Fibroblast of skin of right quadriceps (primary cell): ENCODE measurements around the gene PFDN6.
"Not testable (repeated sequence)": the region's sequence is repeated elsewhere in the genome, so short reads cannot be mapped to it uniquely, and the experiment has no call there.

Experiments
- DNase-seq: peaks from one replicate; pipeline ENCODE4 v3.0.0-alpha.2; 2013

Gene PFDN6

DNA sequence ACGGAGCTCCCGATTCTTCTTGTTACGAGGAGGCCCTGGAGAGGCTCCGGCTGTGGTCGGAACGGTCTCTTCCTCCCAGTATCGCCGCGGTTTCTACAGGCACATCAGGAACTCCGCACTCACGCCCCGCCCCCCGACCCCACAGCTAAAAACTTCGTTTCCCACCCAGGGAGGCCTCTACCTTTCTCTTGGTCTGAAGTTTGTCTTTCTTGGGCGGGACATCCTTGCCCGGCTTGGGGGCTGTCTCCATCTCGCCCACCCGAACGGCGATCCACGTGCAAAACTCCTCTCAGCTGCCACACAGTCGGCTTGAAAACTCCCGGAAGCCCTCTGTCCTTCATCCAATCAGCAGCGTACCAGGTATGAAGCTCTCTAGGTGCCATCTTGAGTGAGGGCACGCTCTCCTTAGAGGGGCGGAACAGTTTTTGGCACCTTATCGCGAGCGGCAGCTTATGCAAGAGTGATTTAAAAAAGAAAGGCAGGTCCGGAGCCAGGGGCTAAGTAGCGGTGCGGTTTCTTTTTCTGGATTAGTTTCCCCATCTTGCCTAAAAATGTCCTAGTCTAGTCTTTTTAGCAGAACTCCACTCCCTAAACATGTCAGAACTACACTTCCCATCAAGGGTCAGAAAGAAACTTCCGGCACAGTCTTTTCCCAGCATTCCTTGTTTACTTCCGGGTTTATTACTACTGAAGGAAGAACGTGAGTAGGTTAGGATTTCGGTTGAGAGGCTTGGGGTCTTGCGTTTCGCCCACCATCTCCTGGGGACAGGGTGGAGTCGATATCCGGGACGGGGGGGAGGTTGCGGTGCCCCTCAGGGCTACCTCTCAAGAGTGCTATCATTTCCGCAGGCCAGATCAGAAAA is at the start of gene PFDN6, which contains the start of gene WDR46:
TSS of gene PFDN6 (plus strand) at position 681 of the 863 bp plus-strand sequence. CDS start 256 bp downstream, outside the sequence.
TSS of gene WDR46 (minus strand) at position 319 of the 863 bp plus-strand sequence. CDS start at position 250, 69 bp downstream.
- peak; percentile 87 for DNase-seq

DNA sequence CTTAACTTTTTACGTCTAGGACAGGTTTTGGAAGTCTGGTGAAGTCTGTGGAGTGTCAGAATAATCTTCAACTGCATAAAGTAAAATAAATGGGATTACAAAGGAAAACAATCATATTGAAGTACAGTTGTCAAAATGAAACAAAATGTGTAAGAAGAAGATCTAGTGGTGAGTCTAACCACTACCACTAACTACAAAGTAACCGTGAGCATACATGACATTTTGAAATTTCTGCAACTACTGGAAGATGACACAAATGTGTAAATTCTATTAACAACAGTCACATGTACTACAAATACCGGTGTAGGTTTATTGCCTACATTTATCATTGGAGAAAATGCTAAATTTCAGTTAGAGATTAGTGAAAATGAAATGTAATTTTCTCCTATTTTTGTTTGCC is 47.4 kb upstream of the PFDN6 start:
- DNase-seq: no peak

DNA sequence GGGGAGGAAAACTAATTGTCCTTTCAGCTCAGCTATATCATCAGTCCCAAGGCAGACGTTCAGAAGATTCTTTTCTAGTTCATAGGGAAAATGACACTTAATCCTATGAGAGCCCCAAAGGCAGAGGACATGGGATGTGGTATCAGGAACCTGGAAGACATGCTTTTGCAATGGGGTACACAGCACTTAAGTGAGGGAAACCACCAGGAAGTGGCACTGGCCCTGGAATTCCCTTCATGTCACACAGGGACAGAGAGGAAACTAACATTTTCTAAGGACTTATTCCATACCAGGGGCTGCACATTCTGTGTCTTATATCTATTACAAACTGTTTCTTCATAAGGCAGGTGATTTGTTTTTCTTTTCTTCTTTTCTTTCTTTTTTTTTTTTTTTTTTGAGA is 45.9 kb upstream of the PFDN6 start:
- DNase-seq: no peak

DNA sequence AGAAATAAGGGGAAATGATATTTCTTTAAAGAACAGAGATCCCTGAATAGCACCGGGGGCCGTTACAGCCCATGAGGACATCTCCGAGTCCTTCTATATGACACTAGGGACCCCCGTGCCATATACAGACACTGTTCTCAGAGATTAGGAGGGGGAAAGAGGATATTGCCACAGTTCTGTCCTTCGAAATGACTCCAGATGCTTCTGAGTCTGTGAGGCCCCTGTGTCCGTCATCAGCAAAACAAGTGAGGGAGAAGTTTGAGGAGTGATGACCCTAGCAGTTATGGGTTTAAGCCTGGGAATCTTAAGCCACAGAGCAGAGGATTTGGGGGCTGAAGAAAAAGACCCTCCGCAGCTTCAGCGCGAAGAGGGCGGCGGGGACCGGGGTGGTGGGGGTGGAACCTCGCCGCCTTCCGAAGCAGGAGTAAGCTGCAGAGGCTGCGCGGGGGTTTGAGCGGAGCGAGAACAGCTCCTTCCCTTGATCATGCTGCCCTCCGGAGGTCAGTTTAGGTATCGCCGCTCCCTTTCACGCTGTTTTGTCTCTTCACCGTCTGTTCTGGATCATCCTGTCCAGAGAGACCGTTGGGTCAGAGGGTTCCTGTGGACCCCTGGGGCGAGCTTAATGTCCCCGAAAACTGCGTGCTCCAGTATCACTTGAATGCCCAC is 41.3 kb upstream of the PFDN6 start:
- DNase-seq: peak; percentile 84

DNA sequence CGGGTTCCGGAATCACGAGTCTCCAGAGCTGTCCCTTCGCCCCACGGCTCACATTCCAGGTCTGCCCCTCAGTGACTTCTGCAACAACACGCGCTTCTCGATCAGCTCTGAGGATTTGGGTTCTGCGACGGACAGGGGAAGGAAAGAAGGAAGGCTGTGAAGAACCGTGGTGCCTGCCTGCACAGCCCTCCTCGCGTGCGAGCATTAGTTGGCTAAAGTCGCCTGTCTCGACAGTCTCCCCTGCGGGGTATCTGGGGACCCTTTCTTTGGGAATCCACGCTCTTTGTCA is 40.8 kb upstream of the PFDN6 start:
- peak; percentile 50 for DNase-seq

DNA sequence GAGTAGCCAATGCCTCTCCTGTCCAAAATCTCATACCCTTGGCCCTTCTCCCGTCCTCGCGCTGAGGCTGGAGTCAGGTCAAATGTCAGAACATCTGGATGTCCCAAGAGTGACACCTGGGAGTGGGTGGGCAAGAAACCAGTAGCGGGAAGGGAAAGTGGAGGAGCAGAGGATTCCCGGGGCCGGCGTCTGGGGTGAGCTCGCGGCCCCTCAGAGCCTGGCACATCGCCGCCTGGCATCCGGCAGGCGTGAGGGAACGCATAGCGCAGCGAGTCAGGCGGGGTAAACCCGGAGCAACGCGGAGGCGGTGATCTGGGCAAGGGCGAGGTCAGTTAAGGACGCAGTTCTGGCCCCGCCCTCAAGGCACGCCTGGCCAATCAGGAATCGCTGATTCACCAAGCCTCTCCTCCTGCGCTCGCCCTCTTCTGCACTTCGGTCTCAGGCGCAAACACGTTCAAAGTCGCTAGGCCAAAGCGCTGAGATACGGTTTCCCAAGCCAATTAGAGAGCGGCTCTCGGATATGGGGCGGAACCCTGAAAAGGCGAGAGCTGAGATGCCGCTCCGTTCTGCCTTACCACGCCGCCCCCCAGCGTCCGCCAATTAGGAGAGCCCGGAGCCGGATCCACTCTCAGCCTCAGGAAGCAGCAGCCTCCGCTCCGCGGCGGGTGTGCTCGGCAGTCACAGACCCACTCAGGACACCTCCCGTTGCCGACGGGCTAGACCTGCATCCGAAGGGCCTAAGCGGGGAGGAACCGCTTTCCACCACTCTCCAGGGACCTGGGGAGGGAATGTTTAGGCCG is 40.3 kb upstream of the PFDN6 start:
- DNase-seq: peak; percentile 99

DNA sequence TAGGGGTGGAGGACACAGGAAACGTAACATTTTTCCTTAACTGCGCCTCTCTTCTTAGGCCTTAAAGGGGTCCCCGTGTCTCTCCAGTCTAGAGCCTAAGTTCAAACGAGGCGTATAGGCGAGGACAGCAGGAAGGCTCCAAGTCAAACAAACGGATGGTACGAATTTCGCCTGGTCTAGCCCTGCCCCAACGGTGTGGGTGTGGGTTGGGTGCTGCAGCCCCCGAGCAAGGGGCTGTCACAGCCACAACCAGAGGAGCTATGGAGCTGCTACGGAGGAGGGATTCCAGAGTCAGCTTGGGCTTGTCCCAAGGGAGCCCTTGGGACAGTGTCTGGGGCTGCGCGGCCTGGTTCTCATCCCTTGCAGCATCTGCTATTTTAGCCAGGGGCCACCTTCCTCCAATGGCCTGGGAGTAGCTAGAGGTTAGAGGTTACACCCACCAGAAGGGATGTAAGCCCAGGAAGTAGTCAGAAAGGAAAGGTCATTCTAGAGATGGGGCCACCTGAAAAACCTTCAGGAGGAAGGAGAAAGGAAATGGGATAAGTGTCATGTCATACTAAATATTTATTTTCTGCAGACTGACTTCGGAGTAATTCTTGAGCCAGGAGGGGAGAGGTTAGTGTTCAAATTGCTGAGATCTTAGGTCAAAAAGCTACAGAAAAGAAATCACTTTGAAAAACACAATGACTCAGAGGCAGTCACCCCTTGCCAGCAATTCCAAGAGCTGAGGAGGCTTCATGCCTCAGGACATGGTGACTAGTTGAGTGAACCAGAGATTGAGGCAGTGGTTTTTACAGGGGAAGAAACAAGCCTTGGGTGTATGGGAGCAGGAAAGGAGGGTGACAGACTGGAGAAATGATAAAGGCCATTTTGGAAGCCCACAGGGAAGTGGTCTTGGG is 39.4 kb upstream of the PFDN6 start:
- DNase-seq: peak; percentile 77

DNA sequence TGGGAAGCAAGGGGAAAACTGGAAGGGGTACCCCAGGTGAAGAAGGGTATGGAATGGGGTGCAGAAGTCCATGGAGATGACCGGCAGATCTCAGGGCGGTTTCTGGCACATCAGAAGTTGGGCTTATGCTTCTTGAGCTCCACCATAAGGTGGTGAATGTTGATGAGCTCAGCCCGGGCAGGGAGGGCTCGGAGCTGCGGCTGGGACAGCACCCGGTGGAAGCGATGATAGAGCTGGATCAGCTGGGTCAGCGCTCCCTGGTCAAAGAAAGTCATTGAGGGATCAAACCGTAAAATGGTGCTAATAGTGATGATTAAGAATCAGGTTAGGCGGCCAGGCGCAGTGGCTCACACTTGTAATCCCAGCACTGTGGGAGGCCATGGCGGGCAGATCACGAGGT is 38.7 kb upstream of the PFDN6 start:
- no peak for DNase-seq

DNA sequence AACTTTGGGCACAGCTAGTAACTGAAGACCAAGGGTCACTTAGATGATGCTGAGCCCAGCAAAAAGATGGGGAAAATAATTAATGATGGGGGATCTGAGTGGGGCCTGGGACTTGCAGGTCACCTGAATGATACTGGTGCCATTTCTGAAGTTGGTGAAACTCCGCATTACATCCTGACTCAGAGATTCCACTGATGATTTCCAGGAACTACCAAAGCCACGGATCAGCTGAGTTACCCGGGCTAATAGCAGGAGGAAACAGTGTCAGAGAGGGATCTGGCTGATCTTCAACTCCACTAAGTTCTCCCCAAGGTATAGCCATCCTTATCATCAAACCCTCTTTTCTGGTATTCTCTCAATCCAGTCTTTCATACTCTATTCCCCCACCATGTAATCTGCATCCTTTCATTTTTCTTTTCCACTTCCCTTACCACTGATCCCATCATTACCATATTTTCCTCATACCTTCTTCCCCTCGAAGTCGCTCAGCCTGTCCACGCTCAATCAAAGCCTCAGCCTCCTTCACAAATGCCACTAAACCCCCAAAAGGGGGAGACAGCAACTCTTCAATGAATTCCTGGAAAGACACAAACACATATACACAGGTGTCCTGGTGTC is 37.9 kb upstream of the PFDN6 start:
- DNase-seq: peak; percentile 35

DNA sequence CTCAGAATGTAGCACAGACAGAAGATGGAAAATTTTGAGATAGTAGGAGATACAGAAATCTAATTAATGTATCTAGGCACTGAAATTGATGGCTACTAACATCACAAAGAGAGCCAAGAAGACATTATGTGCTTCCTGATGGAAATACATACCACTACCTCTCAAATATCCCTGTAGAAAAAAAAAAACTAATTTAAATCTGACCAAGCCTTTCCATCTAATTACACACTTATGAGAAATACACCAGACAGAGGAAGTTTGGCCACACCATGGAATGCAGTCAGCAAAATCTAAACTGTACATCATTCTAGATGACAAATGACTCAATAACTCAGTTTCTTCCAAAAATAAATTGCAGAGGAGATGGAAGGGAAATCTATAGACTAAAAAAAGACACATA is 36.6 kb upstream of the PFDN6 start:
- peak; percentile 80 for DNase-seq

DNA sequence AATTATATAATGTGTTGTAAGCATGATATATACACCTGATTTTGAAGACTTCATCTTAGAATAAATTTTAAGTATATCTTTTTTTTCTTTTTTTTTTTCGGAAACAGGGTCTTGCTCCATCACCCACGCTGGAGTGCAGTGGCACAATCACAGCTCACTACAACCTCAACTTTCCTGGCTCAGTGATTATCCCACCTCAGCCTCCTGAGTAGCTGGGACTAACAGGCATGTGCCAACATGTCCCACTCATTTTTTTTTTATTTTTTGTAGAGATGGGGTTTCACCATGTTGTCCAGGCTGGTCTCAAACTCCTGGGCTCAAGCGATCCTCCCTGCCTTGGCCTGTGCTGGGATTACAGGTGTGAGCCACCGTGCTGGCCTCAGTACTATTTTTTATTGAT is 34.8 kb upstream of the PFDN6 start:
- DNase-seq: no peak

DNA sequence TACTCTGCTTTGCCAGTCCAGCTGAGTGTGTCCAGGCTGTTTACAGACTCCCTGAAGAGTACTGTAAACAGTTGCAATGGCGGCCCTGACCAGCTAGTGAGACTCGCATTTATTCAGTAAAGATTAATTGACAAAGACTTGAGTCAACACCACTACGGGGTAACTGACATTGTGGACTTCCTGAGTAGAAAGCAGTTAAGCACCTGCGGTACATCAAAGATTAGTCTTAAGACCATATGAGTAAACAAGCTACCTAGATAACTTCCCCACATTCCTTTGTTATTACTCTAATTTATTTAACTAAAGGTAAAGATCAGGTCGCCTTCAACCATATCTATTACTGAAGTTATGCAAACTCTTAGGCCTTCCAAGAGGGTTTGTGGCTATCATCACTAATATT is 30.4 kb upstream of the PFDN6 start:
- DNase-seq: no peak

DNA sequence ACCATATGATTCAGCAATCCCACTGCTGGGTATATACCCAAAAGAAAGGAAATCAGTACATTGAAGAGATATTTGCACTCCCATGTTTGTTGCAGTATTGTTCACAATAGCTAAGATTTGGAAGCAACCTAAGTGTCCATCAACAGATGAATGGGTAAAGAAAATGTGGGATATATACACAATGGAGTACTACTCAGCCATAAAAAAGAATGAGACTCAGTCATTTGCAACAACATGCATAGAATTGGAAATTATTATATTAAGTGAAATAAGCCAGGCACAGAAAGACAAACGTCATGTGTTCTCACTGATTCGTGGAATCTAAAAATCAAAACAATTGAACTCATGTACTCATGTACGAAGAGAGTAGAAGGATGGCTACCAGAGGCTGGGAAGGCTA is 26.9 kb upstream of the PFDN6 start:
- DNase-seq: not testable (repeated sequence)

DNA sequence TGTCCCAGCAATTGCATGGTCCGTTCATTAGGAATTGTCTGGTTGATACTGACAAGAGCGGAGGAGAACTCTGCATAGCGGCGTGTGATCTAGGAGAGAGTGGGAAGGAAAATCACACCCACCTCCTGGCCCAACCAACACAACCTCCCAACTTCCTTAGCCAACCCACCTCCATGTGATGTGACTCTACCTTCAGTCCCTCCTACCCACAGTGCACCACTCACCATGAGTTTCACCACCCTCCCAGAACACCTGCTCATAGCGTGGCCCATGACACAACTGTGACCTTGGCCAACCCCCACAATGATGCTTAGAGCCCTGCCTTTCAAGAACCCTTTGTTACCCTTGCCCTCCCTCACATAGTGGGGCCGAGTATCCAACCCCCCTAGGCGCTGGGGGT is 25.4 kb upstream of the PFDN6 start:
- no peak for DNase-seq

DNA sequence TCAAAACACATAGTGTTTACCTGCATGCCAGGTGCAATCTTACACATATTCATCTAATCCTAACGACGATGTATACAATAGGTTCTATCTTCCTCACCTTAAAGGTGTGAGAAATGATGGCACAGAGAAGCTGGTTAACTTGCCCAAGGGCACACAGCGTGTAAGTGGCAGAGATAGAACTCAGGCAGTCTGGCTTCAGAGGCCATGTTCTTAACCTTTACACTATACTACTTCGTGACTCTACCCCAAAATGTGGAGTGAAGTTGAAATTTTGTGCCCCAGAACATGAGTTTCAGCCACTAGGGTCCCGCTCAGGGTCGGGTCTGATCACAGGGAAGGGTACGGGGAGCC is 18.3 kb upstream of the PFDN6 start:
- no peak for DNase-seq

DNA sequence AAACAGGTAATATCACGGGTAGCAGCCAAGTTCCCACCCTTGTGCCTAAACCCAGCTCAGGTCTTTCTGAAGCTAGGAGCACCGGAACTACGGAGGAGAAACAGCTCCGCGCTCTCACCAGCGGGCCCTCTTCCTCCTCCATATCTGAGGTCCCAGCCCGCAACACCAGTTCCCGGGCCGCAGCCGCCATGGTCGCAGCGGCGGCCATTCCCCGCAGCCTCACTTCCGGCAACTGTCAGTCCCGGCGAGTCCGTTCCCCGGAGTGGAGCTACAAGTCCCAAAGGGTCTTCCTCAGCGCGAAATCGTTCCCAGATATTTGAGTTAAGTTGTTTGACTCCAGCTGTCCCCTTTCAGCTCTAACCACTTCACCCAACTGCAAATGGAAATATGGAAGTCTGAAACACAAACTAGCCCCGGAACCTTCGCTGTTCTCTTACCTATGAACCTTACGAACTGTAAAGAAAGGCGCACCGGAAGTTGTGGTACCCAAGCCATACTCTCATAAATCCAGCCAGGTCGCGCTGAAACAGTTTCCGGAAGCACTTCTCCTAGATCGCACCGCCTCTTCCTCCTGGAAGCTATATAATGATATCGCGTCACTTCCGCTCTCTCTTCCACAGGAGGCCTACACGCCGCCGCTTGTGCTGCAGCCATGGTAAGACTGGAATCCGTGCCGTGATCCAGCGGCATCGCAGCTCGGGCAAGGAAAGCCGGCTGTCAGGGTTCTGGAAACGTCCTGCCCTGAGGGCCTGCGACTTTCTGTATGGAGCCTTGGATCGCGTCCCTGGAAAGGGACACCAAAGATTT is 17.7 kb upstream of the PFDN6 start, which contains the start of the genes RPS18 and VPS52:
TSS of gene RPS18 (plus strand) at position 608 of the 807 bp plus-strand sequence. CDS start at position 653, 45 bp downstream.
TSS of gene VPS52 (minus strand) at position 409 of the 807 bp plus-strand sequence. CDS start at position 208, 201 bp downstream.
- DNase-seq: peak; percentile 99

DNA sequence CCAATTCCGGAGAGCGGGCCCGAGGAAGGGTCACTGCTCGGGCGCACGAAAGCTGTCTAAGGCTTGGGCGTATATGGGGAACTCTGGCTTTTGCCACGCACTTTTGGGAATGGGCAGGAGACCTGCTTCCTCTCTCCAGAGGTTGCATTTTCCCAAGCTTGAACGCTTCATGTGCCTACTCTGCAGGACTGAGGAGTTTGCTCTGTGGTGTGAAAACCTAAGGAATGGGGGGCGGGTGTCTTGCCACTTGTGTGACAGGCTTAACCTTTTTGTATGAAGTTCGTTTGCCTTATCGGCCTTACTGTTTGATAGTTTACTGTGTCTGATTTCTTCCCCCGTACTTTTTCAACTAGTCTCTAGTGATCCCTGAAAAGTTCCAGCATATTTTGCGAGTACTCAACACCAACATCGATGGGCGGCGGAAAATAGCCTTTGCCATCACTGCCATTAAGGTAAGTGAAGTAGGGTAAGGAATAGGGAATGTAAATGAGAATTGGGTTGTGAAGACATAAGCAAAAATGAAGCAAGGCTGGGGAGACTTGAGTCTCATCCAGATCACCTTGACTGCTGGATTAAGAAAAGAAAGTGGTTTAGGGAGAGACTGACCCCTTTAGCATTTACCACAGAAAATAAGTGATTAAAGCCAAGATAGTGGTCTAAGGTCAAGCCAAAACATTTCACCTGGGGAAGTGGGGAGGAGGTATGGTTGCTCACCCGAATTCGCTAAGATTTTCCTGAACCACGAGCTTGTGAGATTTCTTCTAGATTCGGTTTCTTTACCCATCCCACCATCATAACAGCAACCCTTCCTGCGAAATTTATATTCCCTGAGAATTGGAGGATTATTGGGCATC is 16.9 kb upstream of the PFDN6 start:
- no peak for DNase-seq

DNA sequence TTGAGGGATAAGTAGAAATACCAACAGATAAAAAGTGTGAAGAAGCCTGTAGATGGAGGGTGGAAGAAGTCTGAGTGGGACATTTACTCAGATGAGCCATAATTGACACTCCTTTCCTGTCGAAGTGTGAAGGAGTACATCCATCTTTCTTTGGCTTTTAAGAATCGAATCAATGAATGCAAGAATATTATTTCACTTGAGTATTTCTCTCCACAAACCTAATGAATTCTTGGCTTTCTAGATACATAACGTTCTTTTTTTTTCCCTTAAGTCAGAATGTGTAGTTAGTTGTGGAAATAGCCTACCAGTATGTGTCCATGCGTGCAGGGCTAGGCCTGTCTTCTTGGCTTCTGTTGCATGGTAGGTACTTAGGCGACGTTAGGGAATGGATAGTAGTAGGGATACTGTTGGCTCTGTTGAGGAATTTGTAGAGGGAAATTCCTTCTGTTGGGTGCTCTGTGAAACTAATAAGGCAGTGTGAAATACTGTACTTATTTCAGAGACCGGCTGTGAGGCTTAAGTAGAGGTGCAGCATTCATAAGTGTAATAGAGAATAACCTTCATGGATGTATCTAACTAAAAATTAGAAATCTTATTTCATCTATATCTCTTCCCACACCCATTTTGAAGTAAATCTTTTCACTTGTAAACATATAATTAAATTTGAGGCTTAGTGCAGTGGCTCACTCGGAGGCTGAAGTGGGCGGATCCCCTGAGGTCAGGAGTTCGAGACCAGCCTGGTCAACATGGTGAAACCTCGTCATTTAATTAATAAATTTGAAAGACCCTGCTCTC is 16.1 kb upstream of the PFDN6 start:
- DNase-seq: no peak
